NK-92 (cell line): Measurements from ENCODE around the gene PARP1.

Experiments
- DNase-seq: peaks from one replicate; lab custom pipeline; 2025; ENCODE audit not compliant: unreplicated experiment; lab: John Stamatoyannopoulos, UW

Gene PARP1

GRCh38 chr1:226314055-226314454 lies 93.8 kb downstream of the PARP1 start:
- no peak for DNase-seq

GRCh38 chr1:226312065-226312464 lies 95.8 kb downstream of the PARP1 start:
- no peak for DNase-seq

- DNase-seq = no peak
Observed at GRCh38 chr1:226311376-226311775, 96.5 kb downstream of the PARP1 start.
